ENCODE data around the gene VSIR.
A peak's percentile ranks its signal among the peaks of the same experiment; 100 is the strongest.

The VSIR gene

DNA sequence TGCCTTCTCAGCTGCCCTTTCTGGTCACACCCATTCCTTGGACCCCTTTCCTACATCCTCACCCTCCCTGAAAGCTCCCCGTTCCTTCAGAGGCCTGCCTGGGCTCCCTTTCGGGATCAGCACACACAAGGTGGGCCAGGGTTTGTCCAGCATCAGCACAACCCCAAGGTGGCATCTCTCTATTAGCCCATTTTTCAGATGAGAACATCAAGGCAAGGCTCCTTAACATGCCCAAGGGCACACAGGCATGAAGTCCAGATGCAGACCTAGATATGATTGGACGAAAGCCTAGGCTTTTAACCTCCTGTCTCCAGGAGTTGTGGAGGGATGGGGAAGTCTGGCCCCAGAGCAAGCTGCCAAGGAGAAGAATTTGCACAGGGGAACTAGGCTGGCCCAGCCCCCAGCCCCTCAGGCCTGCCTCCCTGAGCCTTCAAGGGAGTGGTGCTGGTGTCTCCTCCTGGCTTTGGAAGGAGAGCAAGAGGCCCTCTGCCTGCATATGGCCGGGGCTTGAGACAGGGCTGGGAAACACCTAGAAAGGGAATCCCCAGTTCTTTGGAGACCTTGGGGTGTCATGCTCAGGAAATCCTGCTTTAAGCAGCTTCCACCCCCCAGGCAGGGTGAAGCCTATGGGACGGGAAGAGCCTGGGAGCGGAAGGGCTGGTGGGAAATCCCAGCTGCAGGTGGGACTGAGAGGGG lies 9.0 kb upstream of the VSIR start:
- DNase-seq, result no peak

GRCh38 chr10:71780719-71781118 lies 7.4 kb upstream of the VSIR start:
- DNase-seq, result no peak

DNA sequence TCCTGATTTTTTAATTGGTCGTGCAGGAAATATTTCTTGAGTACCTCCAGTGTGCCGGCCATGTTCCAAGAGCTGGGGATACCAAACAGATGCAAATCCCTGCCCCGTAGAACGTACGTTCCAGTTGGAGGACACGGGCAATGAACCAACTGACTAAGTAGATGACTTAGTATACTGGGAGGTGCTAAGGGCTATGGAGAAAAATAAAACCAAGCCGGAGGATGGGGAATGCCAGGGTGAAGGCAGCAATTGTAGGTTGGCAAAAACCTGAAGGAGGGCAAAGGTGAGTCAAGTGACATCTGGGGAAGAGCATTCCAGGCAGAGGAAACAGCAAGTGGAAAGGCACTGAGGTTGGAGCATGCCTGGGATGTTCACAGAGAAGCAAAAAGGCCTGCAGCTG lies 6.8 kb upstream of the VSIR start:
- no peak for DNase-seq

DNA sequence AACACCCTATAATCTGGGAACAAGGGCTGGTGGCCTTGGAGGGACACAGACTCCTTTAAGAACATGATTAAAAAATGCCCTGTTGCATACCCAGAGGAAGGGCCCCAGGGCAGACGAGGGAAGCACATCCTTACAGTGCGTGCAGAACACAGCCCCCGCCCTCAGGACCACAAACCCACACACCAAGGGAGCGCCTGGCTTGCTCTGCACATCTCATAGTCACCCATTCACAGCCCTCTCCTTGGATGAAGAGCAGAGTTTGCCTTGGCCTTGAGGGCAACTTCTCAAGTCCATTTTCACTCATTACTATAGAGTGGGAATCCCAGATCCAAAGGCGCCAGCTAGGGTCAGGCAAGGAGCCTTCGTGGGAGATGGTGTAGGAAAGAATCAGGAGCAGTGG lies 6.3 kb upstream of the VSIR start:
- DNase-seq, result no peak

DNA sequence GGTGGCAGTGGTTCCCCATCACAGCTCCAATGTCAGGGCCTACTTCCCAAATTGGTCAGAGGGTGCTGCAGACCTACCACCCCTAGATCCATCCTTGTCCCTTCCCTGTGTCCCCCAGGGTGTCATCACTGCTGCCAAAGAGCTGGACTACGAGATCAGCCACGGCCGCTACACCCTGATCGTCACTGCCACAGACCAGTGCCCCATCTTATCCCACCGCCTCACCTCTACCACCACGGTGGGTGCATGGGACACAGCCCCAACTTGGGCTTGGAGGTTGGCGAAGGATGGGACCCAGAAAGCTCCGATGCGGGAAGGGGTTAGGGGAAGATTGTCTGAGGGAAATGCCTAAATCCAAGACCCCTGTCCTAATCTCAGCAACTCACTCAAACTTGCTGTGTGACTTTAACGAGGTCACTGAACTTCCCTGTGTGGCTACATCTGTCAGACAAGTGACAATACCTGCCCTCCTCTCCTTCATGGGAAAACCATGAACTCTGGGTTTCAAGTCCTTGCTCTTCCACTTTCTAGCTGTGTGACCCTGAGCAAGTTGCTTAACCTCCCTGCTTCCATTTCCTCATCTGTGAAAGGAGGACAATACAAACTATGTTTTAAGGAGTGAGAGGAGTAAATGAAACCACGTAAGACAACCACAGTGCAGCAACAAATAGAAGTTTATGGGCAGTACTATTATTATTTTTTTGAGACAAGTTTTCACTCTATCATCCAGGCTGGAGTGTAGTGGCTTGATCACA lies 4.9 kb upstream of the VSIR start:
- no peak for DNase-seq

DNA sequence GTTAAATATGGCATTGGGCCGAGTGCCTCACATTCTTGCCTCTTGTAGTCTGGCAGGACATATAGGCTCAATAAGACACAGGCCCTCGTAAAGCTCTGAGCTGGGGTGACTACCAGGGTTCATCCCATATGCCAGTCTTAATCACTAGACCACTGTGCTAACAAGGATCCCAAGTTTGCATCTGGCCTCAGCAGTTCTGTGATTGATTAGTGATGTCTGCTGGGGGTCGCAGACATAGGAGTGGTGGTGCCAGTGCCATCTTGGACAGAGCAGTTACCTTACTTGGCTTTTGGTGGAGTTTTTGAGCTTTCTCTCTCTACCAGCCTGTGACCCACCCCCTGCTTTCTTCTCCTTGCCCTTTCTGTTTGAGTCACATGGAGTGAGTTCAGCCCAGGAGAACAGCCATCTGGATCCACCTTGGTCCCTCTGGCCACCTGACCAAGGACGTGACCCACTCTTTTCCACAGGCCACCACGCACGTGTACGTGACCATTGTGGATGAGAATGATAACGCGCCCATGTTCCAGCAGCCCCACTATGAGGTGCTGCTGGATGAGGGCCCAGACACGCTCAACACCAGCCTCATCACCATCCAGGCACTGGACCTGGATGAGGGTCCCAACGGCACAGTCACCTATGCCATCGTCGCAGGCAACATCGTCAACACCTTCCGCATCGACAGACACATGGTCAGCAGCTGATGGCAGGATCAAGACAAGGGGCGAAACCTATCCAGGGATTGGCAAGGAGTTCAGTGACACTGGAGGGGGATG lies 4.1 kb upstream of the VSIR start:
- DNase-seq, result no peak

DNA sequence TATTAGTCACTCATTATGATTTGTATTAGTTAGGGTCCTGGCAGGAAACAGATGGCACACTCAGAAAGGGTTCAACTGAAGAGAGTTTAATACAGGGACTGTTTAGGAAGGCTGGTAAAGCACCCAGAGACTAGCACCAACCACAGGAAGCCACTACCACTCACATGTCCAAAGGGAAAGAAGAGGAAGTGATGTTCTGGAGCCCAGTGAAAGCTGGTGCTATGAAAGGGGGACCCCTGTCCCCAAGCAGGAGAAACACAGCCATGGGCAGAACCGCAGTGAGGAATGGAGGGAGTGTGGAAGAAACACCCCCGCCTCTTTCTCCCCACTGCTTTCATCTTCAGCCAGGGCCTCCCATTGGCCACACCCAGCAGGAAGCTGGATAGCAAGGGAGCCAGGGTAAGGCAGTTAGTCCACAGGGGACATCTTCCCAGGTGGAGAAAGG lies 3.2 kb upstream of the VSIR start:
- no peak for DNase-seq

GRCh38 chr10:71774916-71775702 lies 1.8 kb upstream of the VSIR start:
- no peak for DNase-seq

GRCh38 chr10:71772832-71773220 lies 494 bp downstream of the VSIR start:
- no peak for DNase-seq

DNA sequence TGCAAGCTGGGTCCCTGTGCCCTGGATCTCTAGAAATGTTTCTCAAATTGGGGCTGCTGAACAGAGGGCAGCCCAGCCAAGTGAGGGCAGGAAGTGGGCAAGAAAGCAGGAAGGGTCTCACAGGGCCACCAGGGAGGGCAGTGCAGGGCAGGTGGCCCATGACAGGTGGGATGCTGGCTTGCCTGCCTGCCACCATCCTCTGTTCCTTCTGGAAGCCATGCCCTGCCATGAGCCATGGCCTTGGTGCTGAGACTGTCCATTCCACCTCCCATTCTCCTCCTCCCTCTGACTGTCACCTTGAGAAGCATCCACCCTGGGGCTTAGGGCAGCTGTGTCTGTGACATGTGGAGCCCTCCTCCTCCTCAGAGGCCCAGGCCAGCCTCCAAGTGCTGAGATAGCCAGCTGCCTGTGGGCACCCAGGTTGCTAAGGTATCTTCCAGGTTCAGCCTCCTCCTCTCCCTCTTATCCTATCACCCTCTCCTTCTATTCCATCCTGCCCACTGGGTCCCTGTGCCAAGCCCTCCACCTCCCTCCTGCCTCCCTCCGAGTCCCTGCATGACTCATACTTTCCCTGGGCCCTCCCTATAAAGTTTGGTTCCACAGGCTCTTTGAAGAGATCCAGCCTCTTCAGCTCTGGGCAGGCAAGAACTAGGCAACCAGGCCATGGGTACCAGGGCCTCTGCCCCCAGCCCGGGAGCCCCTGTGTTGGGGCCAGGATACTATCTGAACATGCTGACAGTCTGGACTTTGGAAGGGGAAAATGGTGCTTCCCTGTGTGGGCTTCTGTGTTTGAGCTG lies 1.3 kb downstream of the VSIR start:
- DNase-seq, result peak; percentile 60

- no peak for DNase-seq
These were observed 2.1 kb downstream of the VSIR start for GRCh38 chr10:71771204-71771603.

GRCh38 chr10:71770789-71771188 lies 2.5 kb downstream of the VSIR start:
- DNase-seq, result no peak

- DNase-seq, result no peak
These were observed 3.1 kb downstream of the VSIR start for GRCh38 chr10:71770255-71770654.

DNA sequence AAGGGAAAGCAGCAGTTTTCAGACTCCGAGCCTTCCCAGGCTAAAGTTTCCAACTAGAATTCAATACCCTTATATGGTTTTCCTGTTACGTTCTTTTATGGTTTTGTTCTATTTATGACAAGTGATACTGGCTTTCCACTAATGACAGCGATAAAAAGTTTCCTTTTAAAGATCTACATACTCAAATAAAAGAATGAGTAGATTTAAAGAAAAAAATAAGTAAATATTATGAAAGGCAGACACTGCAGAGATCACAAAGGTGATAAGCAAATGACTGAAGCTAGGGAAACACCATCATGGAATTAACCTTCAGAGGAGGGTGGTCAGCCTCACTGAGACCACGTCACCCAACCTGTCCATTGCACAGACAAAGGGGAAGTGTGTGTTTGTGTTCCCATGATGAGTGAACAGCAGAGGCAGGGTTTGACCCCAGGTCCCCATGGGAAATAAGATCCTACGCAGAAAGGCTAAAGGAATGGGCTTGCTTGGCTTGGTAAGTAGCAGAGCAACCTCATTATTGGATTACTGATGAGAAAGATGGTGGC lies 4.0 kb downstream of the VSIR start:
- no peak for DNase-seq

DNA sequence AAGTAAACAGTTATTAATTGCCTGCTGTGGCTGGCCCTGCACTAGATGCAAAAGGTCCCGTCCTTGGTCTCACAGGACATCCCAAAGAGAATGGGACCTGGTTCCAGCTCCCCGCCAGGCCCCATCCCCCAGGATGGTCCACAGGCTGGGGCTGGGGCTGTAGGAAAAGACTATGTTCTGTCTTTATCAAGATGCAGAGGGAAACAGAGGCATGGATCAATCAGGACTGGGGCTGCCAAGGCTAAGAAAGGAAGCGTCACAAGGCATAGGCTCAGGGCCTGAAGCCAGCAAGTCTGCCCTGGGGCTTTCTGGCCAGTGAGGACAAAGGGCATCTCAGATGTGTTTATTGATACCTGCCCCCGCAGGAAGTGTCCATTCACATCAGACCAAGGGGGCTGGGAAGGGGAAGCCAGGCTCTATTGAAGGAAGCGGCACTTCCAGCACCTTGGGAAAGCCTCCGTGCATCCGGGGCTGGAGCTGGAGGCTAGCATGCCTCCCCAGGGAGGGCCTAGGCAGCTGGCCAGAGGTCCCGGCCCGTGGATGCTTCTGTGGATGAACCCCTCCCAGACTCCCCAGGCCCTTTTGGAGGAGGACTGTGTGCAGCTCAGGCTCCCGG lies 5.8 kb downstream of the VSIR start:
- DNase-seq, result no peak

GRCh38 chr10:71766717-71767419 lies 6.5 kb downstream of the VSIR start:
- DNase-seq, result no peak

DNA sequence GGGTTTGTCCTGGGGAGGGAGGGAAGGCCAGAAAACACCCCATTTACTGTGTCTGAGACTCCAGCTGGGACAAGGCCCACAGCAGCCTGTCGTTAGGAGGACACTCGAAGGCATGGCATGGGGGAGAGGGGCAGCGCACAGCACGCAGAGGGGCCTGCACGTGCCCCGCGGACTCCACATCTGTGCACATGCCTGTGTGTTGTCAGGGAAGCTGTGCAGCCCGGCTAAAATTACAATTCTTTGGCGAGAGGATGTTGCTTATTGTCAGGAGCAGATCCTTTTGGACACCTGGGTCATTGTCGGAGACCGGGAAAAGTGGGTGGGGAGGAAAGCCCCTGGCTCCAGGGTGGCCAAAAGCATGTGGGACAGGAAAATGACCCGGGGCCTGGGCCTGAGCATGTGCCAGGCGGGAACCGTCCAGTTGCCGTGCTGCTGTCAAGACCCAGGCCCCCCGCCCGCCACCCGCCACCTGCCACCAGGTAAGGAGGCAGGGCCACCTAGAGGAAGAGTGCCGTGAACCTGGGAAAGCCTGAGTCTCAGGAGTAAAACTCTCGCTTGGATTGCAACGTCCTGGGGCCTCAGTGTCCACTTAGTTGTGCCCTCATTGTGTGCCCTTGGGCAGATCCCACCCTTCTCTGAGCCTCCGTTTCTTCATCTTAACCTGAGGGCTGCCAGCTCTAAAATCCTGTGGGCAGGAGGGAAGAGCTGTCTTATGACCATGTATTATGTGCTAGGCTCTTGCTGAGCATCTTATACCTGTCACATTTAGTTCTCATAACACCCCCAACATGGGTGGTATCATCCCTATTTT lies 7.2 kb downstream of the VSIR start:
- no peak for DNase-seq

- no peak for DNase-seq
These were observed 8.0 kb downstream of the VSIR start for GRCh38 chr10:71765176-71765904.
